GM10248 (cell line): ENCODE results near the gene FRMD1.

ENCODE experiments used
- CTCF ChIA-PET: fragments of 300-600 bp; sonication (Branson Sonifier 250); formaldehyde crosslinking; extraction: SDS; loops from one replicate; lab custom pipeline; 2021; ENCODE audit warnings: antibody characterized with exemption; lab: Yijun Ruan, JAX
- POLR2A ChIA-PET: fragments of 350-650 bp; sonication (Branson Sonifier 250); formaldehyde crosslinking; extraction: SDS; loops from one replicate; lab custom pipeline; 2020; ENCODE audit warnings: antibody characterized with exemption; lab: Yijun Ruan, JAX
- DNase-seq: peaks from one replicate; pipeline ENCODE4 v3.0.0; 2012; ENCODE audit errors: extremely low spot score
- CTCF ChIP-seq: IDR thresholded peaks from 2 replicates; pipeline ENCODE4 v1.5.1; 2012; ENCODE audit warnings: mild to moderate bottlenecking, low read depth; ENCODE audit errors: extremely low read depth, missing control alignments, control extremely low read depth

The FRMD1 gene

GRCh38 chr6:168035661-168036545 lies 43.1 kb downstream of the FRMD1 start:
- CTCF ChIA-PET: no interaction called here

GRCh38 chr6:168035098-168035660 lies 43.8 kb downstream of the FRMD1 start:
- TF ChIP-seq CTCF: no peak
- CTCF ChIA-PET: no interaction called here
- no peak for DNase-seq
- POLR2A ChIA-PET: no interaction called here

More at GRCh38 chr6:168035661-168036545, 43.1 kb downstream of the FRMD1 start:
- POLR2A ChIA-PET: no interaction called here
- no peak for TF ChIP-seq CTCF
- no peak for DNase-seq

- CTCF ChIA-PET: no interaction called here
- no peak for TF ChIP-seq CTCF
- POLR2A ChIA-PET: no interaction called here
- DNase-seq: no peak
Observed at GRCh38 chr6:168034537-168034936, 44.5 kb downstream of the FRMD1 start.

GRCh38 chr6:168033791-168034190 lies 45.2 kb downstream of the FRMD1 start:
- ChIA-PET POLR2A (no interaction called here), CTCF (no interaction called here)

GRCh38 chr6:168032005-168032760 lies 46.8 kb downstream of the FRMD1 start:
- ChIA-PET CTCF (interaction anchor here (0.9 kb wide), 1 partner anchor 11 kb away, joined by 4 read pairs; no protein-coding TSS in a partner anchor), POLR2A (no interaction called here)
- no peak for DNase-seq
- TF ChIP-seq CTCF: no peak

More at GRCh38 chr6:168033791-168034190, 45.2 kb downstream of the FRMD1 start:
- DNase-seq: no peak
- no peak for TF ChIP-seq CTCF

- no peak for TF ChIP-seq CTCF
- DNase-seq: no peak
- ChIA-PET CTCF (interaction anchor here (0.9 kb wide), 1 partner anchor 11 kb away, joined by 4 read pairs; no protein-coding TSS in a partner anchor), POLR2A (no interaction called here)
Observed at GRCh38 chr6:168031411-168031971, 47.5 kb downstream of the FRMD1 start.
